Measurements from ENCODE around the gene ANKFN1. TPM values are rescaled to one million over a fixed set of nuclear protein-coding genes. Genes with fewer than 3 reads are reported as not detected.
"Not testable (repeated sequence)": the region's sequence is repeated elsewhere in the genome, so short reads cannot be mapped to it uniquely, and the experiment has no call there.

Gene ANKFN1
- total RNA-seq, 2 donors from 2014 or later: 0.52 to 0.58 TPM

- intact Hi-C loops (cut with DNase I): no loop called here
- no peaks in the 10 kb centered on the region for H3K4me1 ChIP-seq
- DNase-seq: no peak
- H3K27me3 ChIP-seq: no peaks in the 10 kb centered on the region
- no peak overlapping the region for H3K9ac ChIP-seq (ENCODE audit: low read depth in 2 of 2, low read length in 2 of 2)
- H3K4me3 ChIP-seq: no peak overlapping the region
- TF ChIP-seq, protein P1, sequence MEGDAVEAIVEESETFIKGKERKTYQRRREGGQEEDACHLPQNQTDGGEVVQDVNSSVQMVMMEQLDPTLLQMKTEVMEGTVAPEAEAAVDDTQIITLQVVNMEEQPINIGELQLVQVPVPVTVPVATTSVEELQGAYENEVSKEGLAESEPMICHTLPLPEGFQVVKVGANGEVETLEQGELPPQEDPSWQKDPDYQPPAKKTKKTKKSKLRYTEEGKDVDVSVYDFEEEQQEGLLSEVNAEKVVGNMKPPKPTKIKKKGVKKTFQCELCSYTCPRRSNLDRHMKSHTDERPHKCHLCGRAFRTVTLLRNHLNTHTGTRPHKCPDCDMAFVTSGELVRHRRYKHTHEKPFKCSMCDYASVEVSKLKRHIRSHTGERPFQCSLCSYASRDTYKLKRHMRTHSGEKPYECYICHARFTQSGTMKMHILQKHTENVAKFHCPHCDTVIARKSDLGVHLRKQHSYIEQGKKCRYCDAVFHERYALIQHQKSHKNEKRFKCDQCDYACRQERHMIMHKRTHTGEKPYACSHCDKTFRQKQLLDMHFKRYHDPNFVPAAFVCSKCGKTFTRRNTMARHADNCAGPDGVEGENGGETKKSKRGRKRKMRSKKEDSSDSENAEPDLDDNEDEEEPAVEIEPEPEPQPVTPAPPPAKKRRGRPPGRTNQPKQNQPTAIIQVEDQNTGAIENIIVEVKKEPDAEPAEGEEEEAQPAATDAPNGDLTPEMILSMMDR (IDR thresholded peaks at IDR 0.05): no peak
- no peaks in the 10 kb centered on the region for H3K9me3 ChIP-seq
- H3K36me3 ChIP-seq: no peaks in the 10 kb centered on the region
- H3K27ac ChIP-seq: no peak overlapping the region
Observed at GRCh38 chr17:56269556-56270389, 116.5 kb downstream of the ANKFN1 start.

DNA sequence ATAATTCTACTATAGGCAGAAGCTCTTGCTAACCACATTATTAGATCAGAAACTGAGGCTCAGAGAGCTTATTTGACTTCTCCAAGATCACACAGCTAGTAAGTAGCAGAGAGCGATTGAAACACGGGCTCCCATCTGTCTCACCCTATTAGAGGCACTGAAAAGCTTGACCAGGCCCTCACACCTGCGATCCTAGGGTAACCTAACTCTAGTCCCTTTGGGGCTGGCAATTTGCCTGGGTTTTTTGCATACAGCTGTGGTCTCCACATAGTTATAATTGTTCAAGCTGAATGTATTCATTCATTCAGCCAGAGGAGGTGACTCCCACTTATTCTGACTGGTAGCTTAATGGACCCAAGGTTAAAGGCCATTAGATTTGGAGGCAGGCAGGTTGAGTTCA, 121.2 kb downstream of the ANKFN1 start:
- H3K36me3 ChIP-seq: no peaks in the 10 kb centered on the region

GRCh38 chr17:56284482-56284881, 131.2 kb downstream of the ANKFN1 start:
- intact Hi-C loops (cut with DNase I): loop anchor here (5.0 kb wide), 1 partner anchor 48 kb away; no protein-coding TSS in a partner anchor
- TF ChIP-seq, protein P1 (IDR thresholded peaks at IDR 0.05): no peak

More for the DNA sequence above, 121.2 kb downstream of the ANKFN1 start:
- Histone ChIP-seq H3K4me1 (no peaks in the 10 kb centered on the region), H3K27me3 (no peaks in the 10 kb centered on the region), H3K4me3 (no peak overlapping the region), H3K9ac (ENCODE audit: low read depth in 2 of 2, low read length in 2 of 2) (no peak overlapping the region), H3K9me3 (no peaks in the 10 kb centered on the region), H3K27ac (no peak overlapping the region)
- DNase-seq: no peak
- TF ChIP-seq, protein P1 (IDR thresholded peaks at IDR 0.05): no peak
- intact Hi-C loops (cut with DNase I): no loop called here

DNA sequence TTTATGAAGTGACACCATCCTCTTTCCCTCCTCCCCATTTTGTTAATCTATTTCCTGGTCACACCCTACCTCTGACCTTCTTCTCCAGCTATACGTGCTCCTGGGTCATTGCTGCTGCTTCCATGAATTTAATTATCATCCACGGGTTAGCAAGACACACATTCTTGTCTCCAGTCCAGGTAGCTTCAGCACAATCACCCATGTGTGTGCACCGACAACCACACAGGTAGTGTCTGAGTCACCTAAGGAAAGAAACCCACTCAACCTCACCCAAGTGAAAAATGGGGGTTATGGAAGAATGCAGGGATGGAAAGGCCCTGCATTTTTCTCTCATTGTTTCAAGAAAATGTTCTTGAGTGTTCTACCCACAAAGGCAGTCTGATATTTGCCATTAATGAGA, 135.5 kb downstream of the ANKFN1 start:
- H3K9ac ChIP-seq (ENCODE audit: low read depth in 2 of 2, low read length in 2 of 2); H3K27ac ChIP-seq; H3K4me3 ChIP-seq; H3K36me3 ChIP-seq; intact Hi-C loops (cut with DNase I); DNase-seq; H3K9me3 ChIP-seq; H3K27me3 ChIP-seq; H3K4me1 ChIP-seq: not testable (repeated sequence)

More at GRCh38 chr17:56284482-56284881, 131.2 kb downstream of the ANKFN1 start:
- Histone ChIP-seq H3K9me3 (no peaks in the 10 kb centered on the region), H3K4me3 (no peak overlapping the region), H3K4me1 (no peaks in the 10 kb centered on the region), H3K9ac (ENCODE audit: low read depth in 2 of 2, low read length in 2 of 2) (no peak overlapping the region), H3K36me3 (no peaks in the 10 kb centered on the region), H3K27ac (no peak overlapping the region), H3K27me3 (no peaks in the 10 kb centered on the region)
- DNase-seq: no peak

GRCh38 chr17:56289321-56289720, 136.0 kb downstream of the ANKFN1 start:
- H3K9me3 ChIP-seq: no peaks in the 10 kb centered on the region
- intact Hi-C loops (cut with DNase I): no loop called here
- no peak for DNase-seq
- TF ChIP-seq, protein P1 (IDR thresholded peaks at IDR 0.05): no peak
- no peaks in the 10 kb centered on the region for H3K4me1 ChIP-seq
- H3K27ac ChIP-seq: no peak overlapping the region
- no peak overlapping the region for H3K9ac ChIP-seq (ENCODE audit: low read depth in 2 of 2, low read length in 2 of 2)
- no peak overlapping the region for H3K4me3 ChIP-seq
- no peaks in the 10 kb centered on the region for H3K27me3 ChIP-seq
- H3K36me3 ChIP-seq: no peaks in the 10 kb centered on the region
